H1 (cell line): Measurements from ENCODE around the gene PRG3. TPM values are rescaled to one million over a fixed set of nuclear protein-coding genes. Genes with fewer than 3 reads are reported as not detected.

Source experiments
- CTCF ChIA-PET: fragments of 300-600 bp; sonication (Branson Sonifier 250); formaldehyde crosslinking; loops from one replicate; lab custom pipeline; 2021; ENCODE audit not compliant: partially characterized antibody; lab: Charles Lee
- POLR2A ChIA-PET: fragments of 300-600 bp; sonication (Branson Sonifier 250); formaldehyde crosslinking; loops from one replicate; lab custom pipeline; 2021; ENCODE audit warnings: inconsistent platforms; ENCODE audit not compliant: partially characterized antibody; lab: Charles Lee
- DNase-seq, 2 experiments: peaks; one replicate each; pipeline versions ENCODE4 v3.0.0 to v3.0.0-alpha.2; 2010 to 2022; ENCODE audit warnings: low spot score in 2 of 2, low read depth in 1 of 2, mixed read lengths in 1 of 2
- FAIRE-seq: peaks from 2 replicates; lab custom pipeline; 2011; peaks lifted over from hg19 to GRCh38; lab: Jason Lieb, UNC
- H2AFZ ChIP-seq: 2 replicates; pipeline ENCODE4 v1.8.1; 2012; ENCODE audit warnings: low read length, inconsistent platforms
- H2AK5ac ChIP-seq: 2 replicates; pipeline ENCODE4 v1.6.1; 2013; ENCODE audit warnings: low read depth, low read length
- H2BK120ac ChIP-seq: replicated peaks from 2 replicates; pipeline ENCODE3; 2013; ENCODE audit warnings: low read depth, low read length, inconsistent platforms
- H2BK12ac ChIP-seq: 2 replicates; pipeline ENCODE4 v1.6.1; 2013; ENCODE audit warnings: low read depth, low read length
- H2BK15ac ChIP-seq: 2 replicates; pipeline ENCODE4 v1.6.1; 2013; ENCODE audit warnings: low read length
- H2BK20ac ChIP-seq: 2 replicates; pipeline ENCODE4 v1.6.1; 2013; ENCODE audit warnings: low read length
- H2BK5ac ChIP-seq: 2 replicates; pipeline ENCODE4 v1.6.1; 2013; ENCODE audit warnings: low read depth, low read length
- H3K14ac ChIP-seq: 2 replicates; pipeline ENCODE4 v1.6.1; 2013; ENCODE audit warnings: inconsistent platforms; ENCODE audit not compliant: insufficient read length
- H3K18ac ChIP-seq: 2 replicates; pipeline ENCODE4 v1.6.1; 2013; ENCODE audit warnings: low read length; ENCODE audit errors: extremely low read depth
- H3K23ac ChIP-seq: 2 replicates; pipeline ENCODE4 v1.6.1; 2013; ENCODE audit warnings: inconsistent platforms; ENCODE audit not compliant: insufficient read length
- H3K23me2 ChIP-seq: 2 replicates; pipeline ENCODE4 v1.6.1; 2013; ENCODE audit warnings: low read depth, low read length
- H3K27ac ChIP-seq: 2 replicates; pipeline ENCODE4 v1.6.1; 2011; ENCODE audit warnings: low read depth, low read length, inconsistent platforms
- H3K27me3 ChIP-seq, 4 experiments: replicated peaks in 1 of 4; 1 replicate in 1 of 4; 2 replicates in 3 of 4; pipeline versions ENCODE4 v1.6.1 to v1.8.1; 2011 to 2013; ENCODE audit warnings: low read length in 3 of 4, mild to moderate bottlenecking in 3 of 4, inconsistent platforms in 2 of 4, mixed read lengths in 2 of 4, moderate library complexity in 1 of 4; ENCODE audit not compliant: control insufficient read depth in 3 of 4, insufficient read depth in 3 of 4; ENCODE audit errors: extremely low read depth in 1 of 4
- H3K36me3 ChIP-seq, 4 experiments: 2 replicates each; pipeline versions ENCODE4 v1.6.1 to v1.8.1; 2011 to 2013; ENCODE audit warnings: mild to moderate bottlenecking in 4 of 4, low read length in 3 of 4, moderate library complexity in 2 of 4, control low read depth in 1 of 4, inconsistent platforms in 1 of 4; ENCODE audit not compliant: insufficient read depth in 4 of 4, control insufficient read depth in 2 of 4
- H3K4ac ChIP-seq: replicated peaks from 2 replicates; pipeline ENCODE3; 2013; ENCODE audit warnings: low read length, low read depth, mixed read lengths, inconsistent platforms; ENCODE audit not compliant: insufficient read length
- H3K4me1 ChIP-seq, 4 experiments: replicated peaks in 1 of 4; 1 replicate in 1 of 4; 2 replicates in 3 of 4; pipeline versions ENCODE4 v1.6.1 to v1.8.1; 2011 to 2013; ENCODE audit warnings: low read length in 3 of 4, inconsistent platforms in 2 of 4, mixed read lengths in 1 of 4; ENCODE audit not compliant: insufficient read depth in 4 of 4, control insufficient read depth in 3 of 4
- H3K4me2 ChIP-seq, 2 experiments: 2 replicates each; pipeline versions ENCODE4 v1.6.1 to v1.8.1; 2011 to 2013; ENCODE audit warnings: low read depth in 2 of 2, low read length in 2 of 2, control low read depth in 1 of 2, inconsistent platforms in 1 of 2, mild to moderate bottlenecking in 1 of 2; ENCODE audit not compliant: insufficient read depth in 1 of 2
- H3K4me3 ChIP-seq, 4 experiments: fragments of 200-600, 300-600 bp in 1 of 4; sonication (generic), shearing (Covaris generic), sonication (Bioruptor Twin) in 1 of 4; 2 replicates each; pipeline versions ENCODE4 v1.5.1 to v1.8.1; 2011 to 2016; ENCODE audit warnings: low read length in 4 of 4, low read depth in 3 of 4, control low read depth in 2 of 4, inconsistent platforms in 2 of 4, mild to moderate bottlenecking in 2 of 4, mixed read lengths in 1 of 4, moderate library complexity in 1 of 4; ENCODE audit not compliant: insufficient read depth in 2 of 4; ENCODE audit errors: extremely low read depth in 1 of 4
- H3K56ac ChIP-seq: replicated peaks from 2 replicates; pipeline ENCODE3; 2013; ENCODE audit warnings: low read depth, mild to moderate bottlenecking, mixed read lengths, low read length, inconsistent platforms; ENCODE audit not compliant: insufficient read length
- H3K79me1 ChIP-seq: 2 replicates; pipeline ENCODE4 v1.6.1; 2013; ENCODE audit warnings: low read depth, low read length, control low read depth
- H3K79me2 ChIP-seq, 2 experiments: 2 replicates each; pipeline versions ENCODE4 v1.6.1 to v1.8.1; 2012 to 2013; ENCODE audit warnings: low read length in 2 of 2, mild to moderate bottlenecking in 2 of 2, inconsistent platforms in 1 of 2; ENCODE audit not compliant: insufficient read depth in 2 of 2, control insufficient read depth in 1 of 2
- H3K9ac ChIP-seq, 4 experiments: replicated peaks in 1 of 4; 1 replicate in 1 of 4; 2 replicates in 3 of 4; pipeline versions ENCODE4 v1.6.1 to v1.8.1; 2011 to 2013; ENCODE audit warnings: low read depth in 3 of 4, low read length in 3 of 4, control low read depth in 2 of 4, mild to moderate bottlenecking in 2 of 4, moderate library complexity in 2 of 4, inconsistent platforms in 1 of 4; ENCODE audit errors: extremely low read depth in 1 of 4
- H3K9me3 ChIP-seq, 2 experiments: 2 replicates each; pipeline versions ENCODE4 v1.6.1 to v1.8.1; 2012 to 2013; ENCODE audit warnings: mild to moderate bottlenecking in 2 of 2, moderate library complexity in 2 of 2, control low read depth in 1 of 2, inconsistent platforms in 1 of 2, low read depth in 1 of 2, low read length in 1 of 2, mixed read lengths in 1 of 2; ENCODE audit not compliant: insufficient read depth in 2 of 2
- H4K20me1 ChIP-seq, 2 experiments: replicated peaks in 1 of 2; 2 replicates each; pipeline versions ENCODE3 to v1.8.1; 2011 to 2013; ENCODE audit warnings: inconsistent platforms in 2 of 2, low read length in 2 of 2, mild to moderate bottlenecking in 1 of 2; ENCODE audit not compliant: insufficient read depth in 2 of 2, control insufficient read depth in 1 of 2
- H4K5ac ChIP-seq: 2 replicates; pipeline ENCODE4 v1.6.1; 2013; ENCODE audit warnings: low read length, low read depth, mixed read lengths, inconsistent platforms; ENCODE audit not compliant: insufficient read length
- H4K8ac ChIP-seq: 2 replicates; pipeline ENCODE4 v1.8.0; 2013; ENCODE audit warnings: mild to moderate bottlenecking, moderate library complexity, low read length, inconsistent platforms; ENCODE audit not compliant: insufficient read depth; ENCODE audit errors: extremely low read depth
- H4K91ac ChIP-seq: replicated peaks from 2 replicates; pipeline ENCODE3; 2013; ENCODE audit warnings: low read length, mixed read lengths, inconsistent platforms; ENCODE audit not compliant: insufficient read length
- BRCA1 ChIP-seq: IDR thresholded peaks from 2 replicates; pipeline ENCODE4 v1.6.1; 2012; ENCODE audit warnings: low read depth, low read length, improper control_type of control experiment
- SIN3A ChIP-seq, 2 experiments: IDR thresholded peaks in 1 of 2; conservative IDR thresholded peaks in 1 of 2; 2 replicates each; pipeline ENCODE4 v1.6.1; 2011 to 2012; ENCODE audit warnings: low read length in 2 of 2, improper control_type of control experiment in 1 of 2, low read depth in 1 of 2, mild to moderate bottlenecking in 1 of 2
- SP1 ChIP-seq: IDR thresholded peaks from 2 replicates; pipeline ENCODE4 v1.6.1; 2011; ENCODE audit warnings: low read depth, low read length
- WGBS, 2 experiments: shearing (Covaris generic) in 1 of 2; methylation state at CpG; one replicate each; pipeline versions ENCODE4 v1.1.6 to v1.1.7; 2013 to 2015; ENCODE audit warnings: low lambda C conversion rate in 2 of 2, mixed read lengths in 2 of 2, inconsistent platforms in 1 of 2, low coverage in 1 of 2, missing lambda C conversion rate in 1 of 2; ENCODE audit not compliant: insufficient replicate concordance in 2 of 2, insufficient coverage in 1 of 2, insufficient read length in 1 of 2; ENCODE audit errors: extremely low coverage in 1 of 2, missing lambda C conversion rate in 1 of 2; 5-methylcytosine and 5-hydroxymethylcytosine counted together
- polyA plus RNA-seq, 7 experiments: library from polyadenylated mRNA; depleted of rRNA in 3 of 7; stranded (reverse) in 5 of 7; unstranded in 2 of 7; fragments of >200 nt in 5 of 7; fragments of 200-250 nt in 2 of 7; gene quantifications; 1 replicate in 5 of 7; 2 replicates in 1 of 7; 4 replicates in 1 of 7; pipeline versions ENCODE4 v1.2.1 to v1.2.3, GENCODE V29; 2011 to 2013; ENCODE audit warnings: missing spikeins in 2 of 7, mixed read lengths in 2 of 7
- total RNA-seq: library from RNA; stranded (reverse); fragmentation: NEBNext Ultra II Directional; extraction: Animal tissue kit (Norgen Biotek cat#: 25700); gene quantifications from 2 replicates; pipeline ENCODE4 v1.2.1, GENCODE V29; 2021

PRG3 gene
- total and polyA plus RNA-seq, 2 of the 8 experiments (the other 6 are each of a cell fraction or from before 2014, with no cell fraction given): not detected

DNA sequence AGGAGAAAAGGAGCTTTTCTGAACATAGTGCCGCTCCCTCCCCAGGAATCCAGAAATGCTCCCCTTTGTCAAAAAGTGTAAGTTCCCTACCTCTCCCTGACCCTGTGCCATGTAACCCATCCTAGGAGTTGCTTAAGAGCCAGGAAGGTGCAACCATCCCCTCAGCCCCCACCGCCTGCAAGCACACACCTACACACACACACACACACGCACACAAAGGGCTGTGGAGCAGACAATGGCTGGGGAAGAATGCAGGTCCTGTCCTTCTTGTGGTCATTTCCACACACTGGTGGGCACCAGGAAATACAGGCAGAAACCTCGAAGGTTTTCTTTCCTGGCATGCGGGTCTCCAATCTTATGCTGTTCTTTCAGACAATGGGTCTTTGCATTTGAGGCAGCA, 41.6 kb downstream of the PRG3 start:
- Histone ChIP-seq H3K4me3 (no peak overlapping the region), H2BK15ac (no peak overlapping the region), H3K23ac (no peak overlapping the region), H2BK20ac (no peak overlapping the region), H3K56ac (no peak overlapping the region), H2BK12ac (no peak overlapping the region), H3K79me1 (peaks cover 6% of the 10 kb centered on the region), H3K9me3 (no peaks in the 10 kb centered on the region), H3K4me1 (peaks cover 7 to 17% (median 11%) of the 10 kb centered on the region in 4 experiments), H3K79me2 (peaks cover 7 to 10% of the 10 kb centered on the region in 2 experiments), H4K20me1 (no peaks in the 10 kb centered on the region), H3K18ac (no peak overlapping the region), H3K9ac (no peak overlapping the region), H3K14ac (no peak overlapping the region), H3K4ac (no peak overlapping the region), H2BK120ac (no peak overlapping the region), H4K8ac (no peak overlapping the region), H3K27me3 (peaks cover 0 to 5% (median 2%) of the 10 kb centered on the region in 4 experiments; a peak in 3 of 7 replicates), H4K91ac (no peak overlapping the region), H3K27ac (no peak overlapping the region), H2BK5ac (no peak overlapping the region; the same call in 1 of the 2 replicates), H3K36me3 (peaks cover 0 to 4% (median 1%) of the 10 kb centered on the region in 4 experiments; a peak in 1 of 8 replicates), H2AK5ac (no peak overlapping the region), H2AFZ (no peak overlapping the region), H3K4me2 (no peak overlapping the region; a peak in 2 of 4 replicates), H4K5ac (no peak overlapping the region), H3K23me2 (peaks cover 4% of the 10 kb centered on the region)
- FAIRE-seq (no peak), DNase-seq (no peak)
- CTCF ChIA-PET: interaction anchor here (0.8 to 4.4 kb wide), 13 partner anchors 10 to 208 kb away, joined by 3 to 20 read pairs (median 4); partner anchors contain the start of genes RTN4RL2 and TNKS1BP1
- 81% methylated on average over 5 of the region's 5 CpGs; no CpG with 5 or more reads in 1 of the 2 experiments for WGBS, 2 experiments
- POLR2A ChIA-PET: interaction anchor here (1.3 to 45.7 kb wide), 2 partner anchors 32 to 300 kb away, joined by 4 to 1279 read pairs; partner anchors contain the start of gene TNKS1BP1
- TF ChIP-seq BRCA1 (no peak), SIN3A (conservative IDR thresholded peaks at IDR 0.05 in 1 of 2, IDR thresholded peaks at IDR 0.05 in 1 of 2; ENCODE audit: low read depth in 1 of 2, low read length in 2 of 2) (no peak), SP1 (no peak)
